C4-2B (cell line): ENCODE data around the gene TTC38.

Experiments
- CTCF ChIP-seq: fragments of 450-650 bp; conservative IDR thresholded peaks from 2 replicates; pipeline ENCODE4 v1.5.1; 2017; ENCODE audit warnings: mild to moderate bottlenecking
- ZFX ChIP-seq: fragments of 450-650 bp; IDR thresholded peaks from 2 replicates; pipeline ENCODE4 v1.6.1; 2017

GRCh38 chr22:46250783-46251125 is 17.1 kb upstream of the TTC38 start:
- TF ChIP-seq CTCF (no peak), ZFX (no peak)
